ENCODE measurements around the gene TEX50. TPM values are rescaled to one million over a fixed set of nuclear protein-coding genes. Genes with fewer than 3 reads are reported as not detected.
"Not testable (repeated sequence)": the region's sequence is repeated elsewhere in the genome, so short reads cannot be mapped to it uniquely, and the experiment has no call there.

Gene TEX50, protein sequence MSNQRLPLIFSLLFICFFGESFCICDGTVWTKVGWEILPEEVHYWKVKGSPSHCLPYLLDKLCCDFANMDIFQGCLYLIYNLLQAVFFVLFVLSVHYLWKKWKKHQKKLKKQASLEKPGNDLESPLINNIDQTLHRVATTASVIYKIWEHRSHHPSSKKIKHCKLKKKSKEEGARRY
- not detected for polyA plus RNA-seq

DNA sequence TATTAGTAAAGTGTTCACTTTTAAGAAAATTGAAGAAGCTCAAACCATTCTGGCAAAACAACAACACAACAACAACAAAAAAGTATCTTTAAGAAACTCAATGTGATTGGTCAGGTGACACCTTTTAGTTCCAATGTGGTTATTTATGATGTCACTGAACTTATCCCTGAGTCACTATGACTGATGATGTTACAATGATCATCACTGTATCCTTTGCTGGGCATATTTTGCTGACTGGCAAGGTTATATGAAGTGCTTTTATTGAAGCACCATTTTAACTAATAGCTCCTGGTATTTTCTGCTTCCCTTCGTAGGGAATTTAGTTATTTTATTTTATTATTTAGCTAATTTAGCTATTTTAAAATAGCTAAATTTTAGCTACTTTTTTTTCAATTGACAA is at the start of gene TEX50:
TEX50 (plus strand) TSS at position 223 of the 400 bp plus-strand sequence. CDS start 184 bp downstream, outside the sequence.
- peaks cover 3 to 9% (median 3%) of the 10 kb centered on the region in 3 donors for H3K27me3 Mint-ChIP-seq (ENCODE audit: low read depth in 3 of 3)
- DNase-seq = no peak
- no peaks in the 10 kb centered on the region for H3K36me3 Mint-ChIP-seq
- no peaks in the 10 kb centered on the region for H3K4me1 Mint-ChIP-seq
- H3K4me3 Mint-ChIP-seq = no peak within 1 kb of the TSS
- no peaks in the 10 kb centered on the region for H3K9me3 Mint-ChIP-seq
- no peak within 1 kb of the TSS for H3K27ac Mint-ChIP-seq

- DNase-seq = no peak
- peaks cover 0 to 2% (median 0%) of the 10 kb centered on the region in 6 donors for H3K9me3 Mint-ChIP-seq
- H3K4me3 Mint-ChIP-seq = no peak overlapping the region
- H3K4me1 Mint-ChIP-seq = no peaks in the 10 kb centered on the region
- H3K27me3 Mint-ChIP-seq (ENCODE audit: low read depth in 3 of 3) = peaks cover 0 to 4% (median 2%) of the 10 kb centered on the region in 3 donors
- H3K27ac Mint-ChIP-seq = no peak overlapping the region
- H3K36me3 Mint-ChIP-seq = no peaks in the 10 kb centered on the region
Observed at GRCh38 chr1:173590557-173590956, 44.6 kb upstream of the TEX50 start.

DNA sequence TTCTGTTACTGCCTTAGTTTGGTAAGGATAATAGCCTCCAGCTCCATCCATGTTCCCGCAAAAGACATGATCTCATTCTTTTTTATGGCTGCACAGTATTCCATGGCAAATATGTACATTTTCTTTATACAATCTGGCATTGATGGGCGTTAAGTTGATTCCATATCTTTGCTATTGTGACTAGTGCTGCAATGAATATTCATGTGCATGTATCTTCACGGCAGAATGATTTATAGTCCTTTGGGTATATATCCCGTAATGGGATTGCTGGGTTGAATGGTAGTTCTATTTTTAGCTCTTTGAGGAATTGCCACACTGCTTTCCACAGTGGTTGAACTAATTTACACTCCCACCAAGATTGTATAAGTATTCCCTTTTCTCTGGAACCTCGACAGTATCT is 44.0 kb upstream of the TEX50 start:
- H3K27ac Mint-ChIP-seq; H3K9me3 Mint-ChIP-seq; H3K4me3 Mint-ChIP-seq; H3K36me3 Mint-ChIP-seq; DNase-seq; H3K27me3 Mint-ChIP-seq (ENCODE audit: low read depth in 3 of 3); H3K4me1 Mint-ChIP-seq: not testable (repeated sequence)

DNA sequence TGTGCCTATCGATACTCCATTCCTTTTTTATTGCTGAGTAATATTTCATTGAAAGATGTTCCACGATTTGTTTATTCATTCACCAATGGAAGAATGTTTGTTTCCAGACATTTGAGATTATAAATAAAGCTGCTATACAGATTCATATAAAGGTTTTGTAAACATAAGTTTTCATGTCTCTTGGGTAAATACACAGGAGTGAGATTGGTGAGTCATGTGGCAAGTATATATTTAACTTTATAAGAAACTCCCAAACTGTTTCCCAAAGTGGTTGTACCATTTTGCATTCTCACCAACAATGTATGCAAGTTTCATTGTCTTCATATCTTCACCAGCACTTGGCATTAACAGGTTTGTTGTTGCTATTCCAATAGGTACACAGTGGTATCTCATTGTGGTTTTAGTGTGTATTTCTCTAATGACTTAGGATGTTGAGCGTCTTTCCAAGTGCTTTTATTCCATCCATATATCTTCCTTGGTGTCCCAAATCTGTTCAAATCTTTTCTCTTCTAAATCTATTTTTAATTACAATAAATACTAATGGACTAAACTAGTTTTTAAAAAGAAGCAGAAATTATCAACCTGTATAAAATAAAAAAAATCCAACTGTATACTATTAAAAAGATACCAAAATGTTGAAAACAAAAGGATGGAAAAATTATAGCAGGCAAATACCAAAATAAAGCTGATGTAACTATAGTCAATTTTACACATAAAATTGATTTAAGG is 38.9 kb upstream of the TEX50 start:
- H3K4me1 Mint-ChIP-seq = peaks cover 2 to 5% of the 10 kb centered on the region in 2 donors
- no peaks in the 10 kb centered on the region for H3K36me3 Mint-ChIP-seq
- H3K27ac Mint-ChIP-seq = no peak overlapping the region
- H3K27me3 Mint-ChIP-seq (ENCODE audit: low read depth in 3 of 3) = peaks cover 4 to 6% (median 5%) of the 10 kb centered on the region in 3 donors
- peaks cover 0 to 2% (median 0%) of the 10 kb centered on the region in 6 donors for H3K9me3 Mint-ChIP-seq
- H3K4me3 Mint-ChIP-seq = no peak overlapping the region
- DNase-seq = no peak

DNA sequence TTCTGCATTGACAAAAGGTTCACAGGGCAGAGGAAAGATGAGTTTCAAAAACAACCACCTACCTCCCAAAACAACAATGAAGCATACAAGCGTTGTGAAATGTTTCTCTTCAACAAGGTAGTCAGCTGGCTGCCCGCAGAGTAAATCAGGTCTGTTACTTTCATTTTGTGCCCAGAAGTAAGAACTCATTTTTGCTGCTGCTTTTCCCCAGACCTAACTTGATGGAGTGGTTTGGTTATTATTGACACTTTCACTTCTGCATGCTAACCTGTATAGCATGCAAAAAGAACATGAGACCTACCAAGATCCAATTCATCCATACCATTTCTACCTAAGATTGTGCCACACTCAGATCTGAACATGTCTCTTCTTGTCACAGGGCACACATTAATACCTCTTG is 33.5 kb upstream of the TEX50 start:
- H3K4me1 Mint-ChIP-seq = peaks cover 8 to 12% of the 10 kb centered on the region in 2 donors
- H3K27ac Mint-ChIP-seq = peak overlapping the region in 1 of 6 donors; percentile 76
- peak in 1 of 3 donors; percentile 11 for DNase-seq
- peak overlapping the region in 2 of 5 donors; percentile 18 to 26 for H3K4me3 Mint-ChIP-seq
- peaks cover 3 to 9% (median 4%) of the 10 kb centered on the region in 3 donors for H3K27me3 Mint-ChIP-seq (ENCODE audit: low read depth in 3 of 3)
- peaks cover 0 to 1% (median 0%) of the 10 kb centered on the region in 6 donors for H3K9me3 Mint-ChIP-seq
- H3K36me3 Mint-ChIP-seq = no peaks in the 10 kb centered on the region

GRCh38 chr1:173603056-173603591 is 32.0 kb upstream of the TEX50 start, which contains the start of gene SLC9C2:
Gene SLC9C2 (minus strand): TSS chr1:173603072. CDS start chr1:173601776, 1,296 bp downstream.
- H3K27ac Mint-ChIP-seq = no peak within 1 kb of the TSS
- peaks cover 8 to 12% of the 10 kb centered on the region in 2 donors for H3K4me1 Mint-ChIP-seq
- no peaks in the 10 kb centered on the region for H3K36me3 Mint-ChIP-seq
- peaks cover 0 to 1% (median 0%) of the 10 kb centered on the region in 6 donors for H3K9me3 Mint-ChIP-seq
- no peak within 1 kb of the TSS for H3K4me3 Mint-ChIP-seq
- no peak for DNase-seq
- H3K27me3 Mint-ChIP-seq (ENCODE audit: low read depth in 3 of 3) = peaks cover 3 to 7% (median 4%) of the 10 kb centered on the region in 3 donors

DNA sequence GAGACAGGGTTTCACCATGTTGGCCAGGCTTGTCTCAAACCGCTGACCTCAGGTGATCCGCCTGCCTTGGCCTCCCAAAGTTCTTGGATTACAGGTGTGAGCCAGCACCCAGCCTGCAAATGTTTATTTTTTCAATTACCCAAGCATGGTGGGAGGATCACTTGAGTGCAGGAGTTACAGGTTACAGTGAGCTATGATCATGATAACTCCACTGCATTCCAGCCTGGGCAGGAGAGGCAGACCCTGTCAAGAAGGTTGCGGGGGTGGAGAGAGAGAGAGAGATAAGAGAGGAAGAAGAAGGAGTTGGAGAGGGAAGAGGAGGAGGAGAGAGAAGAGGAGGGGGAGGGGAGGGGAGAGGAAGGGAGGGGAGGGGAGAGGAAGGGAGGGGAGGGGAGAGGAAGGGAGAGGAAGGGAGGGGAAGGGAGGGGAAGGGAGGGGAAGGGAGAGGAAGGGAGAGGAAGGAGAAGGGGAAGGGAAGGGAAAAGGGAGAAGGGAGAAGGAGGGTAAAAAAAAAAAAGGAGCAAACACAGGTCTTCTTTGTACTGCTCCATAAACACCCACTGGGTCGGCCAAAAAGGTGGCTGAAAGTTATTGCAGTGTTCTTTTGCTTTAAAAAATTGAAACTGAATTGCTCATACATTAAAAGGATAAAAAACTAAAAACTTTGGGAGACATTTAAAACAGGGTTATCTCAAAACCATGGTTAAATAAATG is 26.5 kb upstream of the TEX50 start:
- Mint-ChIP-seq H3K9me3 (peaks cover 0 to 1% (median 0%) of the 10 kb centered on the region in 6 donors), H3K4me1 (no peaks in the 10 kb centered on the region), H3K36me3 (no peaks in the 10 kb centered on the region), H3K4me3 (no peak overlapping the region), H3K27ac (no peak overlapping the region), H3K27me3 (ENCODE audit: low read depth in 3 of 3) (peaks cover 0 to 2% (median 1%) of the 10 kb centered on the region in 3 donors)
- no peak for DNase-seq

DNA sequence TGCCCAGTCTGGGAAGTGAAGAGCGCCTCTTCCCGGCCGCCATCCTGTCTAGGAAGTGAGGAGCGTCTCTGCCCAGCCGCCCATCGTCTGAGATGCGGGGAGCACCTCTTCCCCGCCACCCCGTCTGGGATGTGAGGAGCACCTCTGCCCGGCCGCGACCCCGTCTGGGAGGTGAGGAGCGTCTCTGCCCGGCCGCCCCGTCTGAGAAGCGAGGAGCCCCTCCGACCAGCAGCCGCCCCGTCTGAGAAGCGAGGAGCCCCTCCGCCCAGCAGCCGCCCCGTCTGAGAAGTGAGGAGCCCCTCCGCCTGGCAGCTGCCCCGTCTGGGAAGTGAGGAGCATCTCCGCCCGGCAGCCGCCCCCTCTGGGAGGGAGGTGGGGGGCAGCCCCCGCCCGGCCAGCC is 22.1 kb upstream of the TEX50 start:
- peaks cover 19% of the 10 kb centered on the region in 2 donors for H3K4me1 Mint-ChIP-seq
- H3K36me3 Mint-ChIP-seq; H3K27ac Mint-ChIP-seq; DNase-seq; H3K4me3 Mint-ChIP-seq; H3K27me3 Mint-ChIP-seq (ENCODE audit: low read depth in 3 of 3): not testable (repeated sequence)
- H3K9me3 Mint-ChIP-seq = peaks cover under 1 to 11% (median 4%) of the 10 kb centered on the region in 6 donors

DNA sequence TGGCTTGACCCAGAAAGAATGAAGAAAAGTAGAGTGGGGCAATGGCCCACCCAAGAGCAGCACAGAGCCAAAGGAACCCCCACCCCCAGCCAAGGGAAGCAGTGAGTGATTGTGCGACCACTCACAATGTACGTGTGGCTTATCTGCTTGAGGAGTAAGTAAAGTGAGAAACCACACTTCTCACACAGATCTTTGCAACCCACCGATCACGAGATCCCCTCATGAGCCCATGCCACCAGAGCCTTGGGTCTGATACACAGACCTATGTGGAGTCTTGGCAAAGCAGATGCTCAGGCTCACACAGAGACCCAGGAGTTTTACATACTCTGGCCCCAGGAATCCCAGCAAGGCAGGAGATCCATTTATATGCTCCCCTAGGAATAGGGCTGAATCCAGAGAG is 18.3 kb upstream of the TEX50 start:
- Mint-ChIP-seq H3K4me1 (peaks cover 23 to 26% of the 10 kb centered on the region in 2 donors), H3K9me3 (peaks cover 8 to 36% (median 26%) of the 10 kb centered on the region in 6 donors), H3K27ac (peak overlapping the region in 4 of 6 donors; percentile 2 to 63 (median 54)), H3K27me3 (ENCODE audit: low read depth in 3 of 3) (peaks cover 4 to 16% (median 7%) of the 10 kb centered on the region in 3 donors), H3K36me3 (peaks cover 19 to 24% (median 22%) of the 10 kb centered on the region in 3 donors), H3K4me3 (peak overlapping the region; percentile 26 to 83 (median 64))
- peak; percentile 19 to 44 (median 34) for DNase-seq

GRCh38 chr1:173627269-173627668 is 7.9 kb upstream of the TEX50 start:
- no peak overlapping the region for H3K27ac Mint-ChIP-seq
- peaks cover 0 to 9% (median 6%) of the 10 kb centered on the region in 3 donors for H3K27me3 Mint-ChIP-seq (ENCODE audit: low read depth in 3 of 3)
- H3K4me3 Mint-ChIP-seq = no peak overlapping the region
- H3K9me3 Mint-ChIP-seq = no peaks in the 10 kb centered on the region
- no peaks in the 10 kb centered on the region for H3K4me1 Mint-ChIP-seq
- no peaks in the 10 kb centered on the region for H3K36me3 Mint-ChIP-seq
- DNase-seq = no peak

DNA sequence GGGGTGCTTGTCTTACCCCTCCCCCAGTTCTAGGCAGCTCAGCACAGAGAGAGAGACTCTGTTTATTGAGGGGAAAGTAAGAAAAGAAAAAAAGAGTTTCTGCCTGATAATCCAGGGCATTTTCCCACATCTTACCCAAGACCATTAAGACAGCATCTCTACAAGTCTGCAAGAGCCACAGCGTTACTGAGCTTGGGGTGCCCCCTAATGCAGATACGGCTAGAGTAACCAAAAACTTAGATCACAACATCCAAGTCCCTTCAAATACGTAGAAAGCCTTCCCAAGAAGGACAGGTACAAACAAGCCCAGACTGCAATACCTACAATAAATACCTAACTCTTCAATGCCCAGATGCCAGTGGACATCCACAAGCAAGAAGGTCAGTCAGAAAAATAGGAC is 6.2 kb upstream of the TEX50 start:
- no peaks in the 10 kb centered on the region for H3K9me3 Mint-ChIP-seq
- no peak for DNase-seq
- no peak overlapping the region for H3K4me3 Mint-ChIP-seq
- H3K4me1 Mint-ChIP-seq = no peaks in the 10 kb centered on the region
- no peak overlapping the region for H3K27ac Mint-ChIP-seq
- no peaks in the 10 kb centered on the region for H3K36me3 Mint-ChIP-seq
- peaks cover 0 to 9% (median 7%) of the 10 kb centered on the region in 3 donors for H3K27me3 Mint-ChIP-seq (ENCODE audit: low read depth in 3 of 3)

GRCh38 chr1:173637236-173638042 is 2.3 kb downstream of the TEX50 start:
- not testable (repeated sequence) for DNase-seq; H3K4me1 Mint-ChIP-seq; H3K4me3 Mint-ChIP-seq; H3K27me3 Mint-ChIP-seq (ENCODE audit: low read depth in 3 of 3); H3K9me3 Mint-ChIP-seq; H3K27ac Mint-ChIP-seq; H3K36me3 Mint-ChIP-seq
